Measurements from ENCODE around the gene TMEM8B. TPM values are rescaled to one million over a fixed set of nuclear protein-coding genes. Genes with fewer than 3 reads are reported as not detected.
"Not testable (repeated sequence)": the region's sequence is repeated elsewhere in the genome, so short reads cannot be mapped to it uniquely, and the experiment has no call there.

The TMEM8B gene
- total RNA-seq, 1 experiment from 2014 or later: 0.95 TPM

DNA sequence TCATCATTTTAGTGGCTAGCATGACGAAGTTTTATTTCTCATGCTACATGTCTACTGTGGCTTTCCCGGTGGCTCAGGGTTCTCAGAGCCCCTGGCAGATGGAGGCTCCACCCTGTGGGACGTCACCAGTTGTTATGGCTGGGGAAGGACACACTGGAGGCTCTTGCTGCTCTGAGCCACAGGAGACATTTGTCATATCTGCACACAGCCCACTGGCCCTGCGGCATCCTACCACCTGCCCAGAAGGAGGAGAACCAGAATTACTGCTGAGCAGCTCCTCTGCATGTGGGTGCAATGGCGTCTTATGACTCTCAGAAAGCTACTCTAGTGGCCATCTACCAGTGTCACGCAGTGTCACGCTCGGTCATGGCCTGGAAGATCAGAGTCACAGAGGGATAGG lies 34.6 kb downstream of the TMEM8B start:
- DNase-seq (ENCODE audit: low read depth): no peak

DNA sequence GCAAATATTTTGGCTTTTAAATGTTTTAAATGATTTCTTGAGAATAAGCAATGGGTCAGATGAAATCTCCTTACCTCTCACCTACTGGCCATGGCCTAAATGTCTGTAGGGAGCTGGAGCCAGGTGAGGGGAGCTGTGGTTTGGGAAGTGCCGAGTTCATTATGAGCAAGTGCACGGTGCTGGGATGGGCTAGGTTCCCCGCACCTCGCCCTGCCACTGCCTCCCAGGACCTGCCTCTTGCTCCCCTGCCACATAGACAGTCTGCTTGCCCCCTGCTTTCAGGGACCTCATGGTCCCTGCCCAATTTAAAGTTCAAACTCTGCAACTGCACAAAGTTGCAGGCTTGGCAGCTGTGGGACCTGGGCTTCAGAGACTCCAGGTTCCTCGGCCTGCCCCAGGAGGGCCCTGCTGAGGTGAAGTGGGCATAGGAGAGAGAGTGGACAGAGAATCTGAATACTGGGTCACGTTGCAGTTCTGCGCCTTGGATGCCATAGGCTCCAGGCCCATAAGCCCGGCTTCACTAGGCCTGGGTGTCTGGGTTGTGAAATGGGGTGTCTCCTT lies 35.7 kb downstream of the TMEM8B start:
- no peak for DNase-seq (ENCODE audit: low read depth)

DNA sequence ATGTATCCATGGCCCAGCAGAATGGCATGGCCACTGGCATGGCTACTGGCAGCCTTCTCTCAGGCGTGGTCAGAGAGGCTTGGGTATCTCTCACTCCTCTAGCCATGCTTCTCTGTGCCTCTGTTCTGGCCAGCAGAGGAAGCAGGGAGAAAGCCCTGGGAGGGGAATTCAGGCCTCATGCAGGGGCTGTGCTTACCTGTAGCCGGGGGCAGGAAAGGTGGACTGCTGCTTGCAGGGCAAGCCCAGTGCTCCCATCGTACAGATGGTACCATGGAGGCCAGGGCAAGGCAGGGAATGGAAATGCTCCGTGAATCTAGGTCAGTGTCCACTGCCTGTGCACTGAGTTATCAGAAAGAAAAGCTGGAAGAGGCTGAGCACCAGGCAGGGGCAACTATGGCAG lies 38.5 kb downstream of the TMEM8B start:
- DNase-seq (ENCODE audit: low read depth): no peak

DNA sequence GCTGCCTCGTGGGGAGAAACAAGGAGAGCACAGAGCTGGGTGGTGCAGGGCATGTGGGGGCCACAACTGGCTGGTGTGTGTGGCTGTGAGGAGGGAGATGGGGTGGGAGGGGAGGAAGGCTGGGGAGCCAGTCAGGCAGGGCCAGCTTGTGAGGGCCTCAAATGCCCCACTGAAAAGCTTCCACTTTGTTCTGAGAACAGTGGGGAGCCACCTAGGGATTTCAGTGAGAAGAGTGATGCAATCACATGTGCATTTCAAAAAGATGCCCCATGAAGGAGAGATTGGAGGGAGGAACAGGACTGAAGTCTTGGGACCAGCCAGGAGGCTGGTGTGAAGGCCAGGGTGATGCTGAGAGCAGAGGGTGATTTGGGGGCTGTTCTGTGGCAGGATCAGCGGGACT lies 39.9 kb downstream of the TMEM8B start:
- DNase-seq (ENCODE audit: low read depth): no peak

DNA sequence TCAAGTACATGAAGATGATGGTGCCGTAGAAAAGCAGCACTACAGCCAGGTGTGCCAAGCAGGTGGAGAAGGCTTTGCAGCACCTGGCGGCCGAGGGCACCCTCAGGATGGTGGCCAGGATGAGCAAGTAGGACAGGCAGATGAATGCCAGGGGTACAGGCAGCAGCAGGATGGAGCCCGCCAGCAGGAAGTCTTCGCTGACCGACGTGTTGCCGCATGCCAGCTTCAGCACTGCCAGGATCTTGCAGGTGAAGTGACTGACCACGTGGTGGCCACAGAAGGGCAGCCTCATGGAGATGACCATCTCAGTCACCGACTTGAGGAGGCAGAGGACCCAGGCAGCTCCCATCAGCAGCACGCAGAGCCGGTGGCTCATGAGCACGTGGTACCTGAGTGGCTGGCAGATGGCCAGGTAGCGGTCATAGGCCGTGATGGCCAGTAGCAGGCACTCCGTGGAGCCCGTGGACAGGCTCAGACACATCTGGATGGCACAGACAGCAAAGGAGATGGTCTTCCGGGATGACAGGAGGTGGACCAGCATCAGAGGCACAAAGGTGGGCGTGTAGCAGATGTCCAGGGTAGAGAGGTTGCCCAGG lies 40.7 kb downstream of the TMEM8B start:
- no peak for DNase-seq (ENCODE audit: low read depth)

DNA sequence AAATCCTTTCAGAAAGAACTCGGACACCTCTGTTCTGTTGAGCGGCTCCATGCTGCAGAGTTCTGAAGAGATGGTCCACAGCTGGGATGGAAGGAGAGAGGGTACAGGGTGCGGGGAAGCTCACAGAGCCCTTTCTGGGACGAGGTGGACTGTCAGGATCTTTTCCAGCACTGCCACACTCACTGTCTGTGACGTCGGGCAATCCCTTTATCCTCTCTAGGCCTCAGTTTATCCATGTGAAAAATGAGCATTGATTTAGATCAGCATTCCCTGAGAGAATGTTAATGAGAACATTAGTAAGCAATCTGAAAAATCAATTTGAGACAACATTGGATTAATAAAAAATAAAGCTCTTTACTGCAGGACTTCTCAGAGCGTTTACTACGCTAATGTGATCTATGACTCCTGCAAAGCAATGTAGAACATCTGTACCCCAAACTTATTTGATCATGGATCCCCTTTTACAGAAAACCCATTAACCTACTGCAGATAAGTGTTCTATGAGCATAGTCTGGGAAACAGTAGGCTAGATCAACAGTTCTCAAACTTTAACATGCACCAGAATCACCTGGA lies 41.4 kb downstream of the TMEM8B start, which contains the start of gene OR13J1:
OR13J1 (minus strand) TSS at position 51 of the 573 bp plus-strand sequence; CDS start at position 51, 0 bp downstream.
- DNase-seq (ENCODE audit: low read depth): no peak

DNA sequence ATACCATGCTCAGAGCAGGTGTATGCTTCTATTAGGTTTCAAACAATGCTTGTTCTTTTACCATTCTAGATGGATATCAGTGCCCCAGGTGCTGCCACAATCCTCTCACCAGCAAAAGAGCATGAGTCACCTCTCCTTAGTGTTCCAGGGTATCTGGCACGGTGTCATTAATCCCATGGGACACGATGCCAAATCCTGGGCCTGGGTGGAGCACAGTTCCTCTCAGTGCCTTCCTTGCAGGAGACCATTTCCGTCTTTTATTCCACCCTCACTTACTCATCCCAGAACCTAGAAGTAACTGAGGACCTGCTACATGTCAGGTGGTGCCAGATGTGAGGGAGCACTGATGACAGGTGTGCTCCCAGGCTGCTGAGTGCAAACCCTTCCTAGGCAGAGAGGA lies 42.5 kb downstream of the TMEM8B start:
- peak; percentile 66 for DNase-seq (ENCODE audit: low read depth)

DNA sequence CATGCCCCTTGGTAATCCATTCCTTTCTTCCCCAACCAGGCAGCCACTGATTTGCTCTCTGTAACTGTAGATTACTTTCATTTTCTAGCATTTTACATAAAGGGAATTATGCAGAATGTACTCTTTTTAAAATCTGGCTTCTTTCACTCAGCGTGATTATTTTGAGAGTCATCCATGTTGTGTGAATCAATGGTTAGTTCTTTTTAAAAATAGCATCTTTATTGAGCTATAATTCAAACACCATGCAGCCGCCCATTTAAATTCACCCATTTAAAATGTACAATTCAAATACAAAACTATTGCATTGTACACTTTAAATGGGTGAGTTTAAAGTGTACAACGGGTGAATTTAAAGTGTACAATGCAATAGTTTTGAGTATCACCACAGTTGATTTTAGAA lies 43.5 kb downstream of the TMEM8B start:
- no peak for DNase-seq (ENCODE audit: low read depth)

DNA sequence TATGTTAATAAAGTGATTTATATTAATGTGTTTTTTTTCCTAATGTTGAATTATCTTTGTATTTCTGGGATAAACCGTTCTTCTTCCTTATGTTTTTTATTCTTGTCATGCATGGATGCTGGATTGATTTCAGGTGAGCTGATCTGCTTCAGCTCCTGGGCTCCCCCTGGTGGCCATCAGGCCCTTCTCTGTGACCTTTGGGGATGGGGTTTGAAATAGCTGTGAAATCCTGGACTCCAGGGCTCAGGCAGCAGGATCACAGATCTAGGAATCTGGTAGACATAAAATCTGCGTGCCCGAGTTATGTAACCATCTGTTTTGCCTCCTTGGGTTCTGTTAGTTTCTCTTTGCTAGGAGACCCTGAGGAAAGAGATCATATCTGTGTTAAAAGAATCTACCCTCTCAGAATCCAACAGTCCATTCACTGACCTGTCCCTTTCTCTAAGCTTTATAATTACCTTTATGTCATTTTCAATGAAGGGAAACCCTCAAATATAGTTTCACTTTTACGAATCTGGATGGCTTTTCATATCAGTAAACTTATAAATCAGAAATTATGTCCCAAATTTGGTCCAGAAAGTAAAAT lies 53.3 kb downstream of the TMEM8B start:
- DNase-seq (ENCODE audit: low read depth): peak; percentile 70

DNA sequence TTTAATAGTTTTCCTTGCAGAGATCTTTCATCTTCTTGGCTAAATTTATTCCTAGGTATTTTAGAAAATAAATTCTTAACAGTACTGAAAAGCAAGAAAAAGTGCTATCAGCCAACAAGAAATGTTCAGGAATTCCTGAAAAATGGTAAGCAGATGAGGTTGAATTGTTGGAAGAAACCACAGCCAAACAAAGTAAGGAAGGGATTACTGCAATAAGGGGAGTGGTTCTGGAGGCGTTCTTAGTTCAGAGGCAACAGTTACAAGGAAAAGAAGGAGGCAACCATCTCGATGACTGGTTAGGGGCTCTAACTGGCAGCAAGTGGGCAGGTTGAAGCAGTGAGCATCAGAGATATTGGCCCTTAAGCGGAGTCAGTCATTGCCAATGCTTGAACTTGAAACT lies 54.0 kb downstream of the TMEM8B start:
- DNase-seq (ENCODE audit: low read depth): peak; percentile 21

DNA sequence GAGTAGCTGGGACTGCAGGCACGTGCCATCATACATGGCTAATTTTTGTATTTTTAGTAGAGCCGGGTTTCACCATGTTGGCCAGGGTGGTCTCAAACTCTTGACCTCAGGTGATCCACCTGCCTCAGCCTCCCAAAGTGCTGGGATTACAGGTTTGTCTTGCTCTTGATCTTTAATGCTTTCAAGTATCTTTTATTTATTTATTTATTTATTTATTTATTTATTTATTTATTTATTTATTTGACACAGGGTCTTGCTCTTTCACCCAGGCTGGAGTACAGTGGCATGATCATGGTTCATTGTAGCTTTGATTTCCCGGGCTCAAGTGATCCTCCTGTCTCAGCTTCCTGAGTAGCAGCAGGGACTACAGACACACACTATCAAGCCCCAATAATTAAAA lies 55.9 kb downstream of the TMEM8B start:
- not testable (repeated sequence) for DNase-seq (ENCODE audit: low read depth)

DNA sequence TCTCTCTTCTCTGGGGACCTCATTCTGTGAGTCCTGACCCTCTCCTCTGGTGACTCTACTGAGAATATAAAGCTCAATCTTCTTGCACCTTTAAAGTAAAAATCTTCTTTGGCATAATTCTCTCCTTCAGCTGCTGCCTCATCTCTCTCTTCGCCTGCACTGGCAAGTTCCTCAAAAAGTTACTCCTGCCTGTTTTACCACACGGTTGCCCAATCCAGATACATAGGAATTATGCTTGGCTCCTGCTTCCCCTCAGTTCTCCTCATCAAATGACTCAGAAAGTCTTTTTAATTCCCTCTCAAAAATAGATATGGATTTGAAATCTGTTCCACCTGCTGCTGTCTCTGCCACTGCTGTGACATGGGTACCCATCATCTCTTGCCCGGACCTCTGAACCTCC lies 62.6 kb downstream of the TMEM8B start:
- no peak for DNase-seq (ENCODE audit: low read depth)

DNA sequence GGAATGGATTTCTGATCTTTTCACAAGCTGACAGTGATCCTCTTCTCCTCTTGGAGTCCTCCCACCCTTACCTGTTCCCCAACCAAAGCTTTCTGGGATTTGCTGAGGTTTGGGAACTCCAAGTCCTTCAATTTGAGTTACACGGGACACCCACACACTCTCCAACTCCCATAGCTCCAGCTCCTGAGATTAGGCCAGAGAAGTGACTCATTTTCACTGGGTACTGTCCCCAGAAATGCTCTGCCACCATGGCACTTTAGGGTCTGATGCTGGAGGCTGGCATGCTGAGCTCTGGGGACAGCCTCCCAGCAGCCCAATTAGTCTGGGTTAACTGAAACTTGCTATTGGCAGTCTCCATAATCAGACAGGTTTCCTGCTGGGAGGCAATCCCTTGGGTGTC lies 63.0 kb downstream of the TMEM8B start:
- DNase-seq (ENCODE audit: low read depth): no peak

DNA sequence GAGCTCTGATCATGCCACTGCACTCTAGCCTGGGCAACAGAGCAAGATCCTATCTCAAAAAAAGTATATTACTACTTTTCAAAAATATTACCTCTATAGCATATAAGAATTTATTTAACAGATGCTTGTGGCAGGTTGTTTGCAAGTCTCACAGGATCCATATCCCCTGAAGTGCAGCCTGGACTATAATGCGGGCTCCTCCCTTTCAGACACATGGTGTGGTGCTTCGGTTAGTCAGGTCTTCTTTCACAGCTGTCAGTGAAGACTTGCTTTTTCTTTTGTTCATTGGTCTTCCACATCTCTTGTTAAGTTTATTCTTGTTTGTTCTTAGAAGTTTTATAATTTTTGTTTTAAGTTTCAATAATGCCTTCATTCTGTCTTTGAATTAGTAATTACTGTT lies 67.5 kb downstream of the TMEM8B start:
- DNase-seq (ENCODE audit: low read depth): no peak

DNA sequence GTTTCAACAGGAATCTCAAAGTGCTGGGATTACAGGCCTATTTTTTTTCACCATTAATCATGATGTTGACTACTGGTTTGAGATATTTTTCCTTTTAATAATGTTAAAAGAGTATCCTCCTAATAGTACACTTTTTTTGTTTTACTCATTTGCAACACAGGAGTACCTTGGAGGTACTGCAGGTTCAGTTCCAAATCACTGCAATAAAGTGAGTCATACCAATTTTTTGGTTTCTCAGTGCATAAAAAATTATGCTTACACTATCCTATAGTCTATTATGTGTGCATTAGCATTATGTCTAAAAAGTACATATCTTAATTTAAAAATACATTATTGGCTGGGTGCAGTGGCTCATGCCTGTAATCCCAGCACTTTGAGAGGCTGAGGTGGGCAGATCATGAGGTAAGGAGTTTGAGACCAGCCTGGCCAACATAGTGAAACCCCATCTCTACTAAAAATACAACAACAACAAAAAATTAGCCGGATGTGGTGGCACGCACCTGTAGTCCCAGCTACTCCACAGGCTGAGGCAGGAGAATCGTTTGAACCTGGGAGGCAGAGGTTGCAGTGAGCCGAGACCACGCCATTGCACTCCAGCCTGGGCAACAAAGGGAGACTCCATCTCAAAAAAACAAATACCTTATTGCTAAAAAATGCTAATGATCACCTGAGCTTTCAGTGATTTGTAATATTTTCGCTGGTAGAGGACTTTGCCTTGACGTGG lies 68.5 kb downstream of the TMEM8B start:
- not testable (repeated sequence) for DNase-seq (ENCODE audit: low read depth)

DNA sequence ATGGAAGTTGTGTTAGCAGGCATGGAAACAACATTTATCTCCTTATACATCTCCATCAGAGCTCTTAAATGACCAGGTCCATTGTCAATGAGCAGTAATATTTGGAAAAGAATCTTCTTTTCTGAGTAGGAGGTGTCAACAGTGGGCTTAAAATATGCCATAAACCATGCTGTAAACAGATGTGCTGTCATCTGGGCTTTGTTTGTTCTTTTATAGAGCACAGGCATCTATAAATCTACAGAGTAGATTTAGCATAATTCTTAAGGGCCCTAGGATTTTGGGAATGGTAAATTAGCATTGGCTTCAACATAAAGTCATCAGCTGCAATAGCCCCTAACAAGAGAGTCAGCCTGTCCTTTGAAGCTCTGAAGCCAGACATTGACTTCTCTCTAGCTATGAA lies 69.3 kb downstream of the TMEM8B start:
- no peak for DNase-seq (ENCODE audit: low read depth)

DNA sequence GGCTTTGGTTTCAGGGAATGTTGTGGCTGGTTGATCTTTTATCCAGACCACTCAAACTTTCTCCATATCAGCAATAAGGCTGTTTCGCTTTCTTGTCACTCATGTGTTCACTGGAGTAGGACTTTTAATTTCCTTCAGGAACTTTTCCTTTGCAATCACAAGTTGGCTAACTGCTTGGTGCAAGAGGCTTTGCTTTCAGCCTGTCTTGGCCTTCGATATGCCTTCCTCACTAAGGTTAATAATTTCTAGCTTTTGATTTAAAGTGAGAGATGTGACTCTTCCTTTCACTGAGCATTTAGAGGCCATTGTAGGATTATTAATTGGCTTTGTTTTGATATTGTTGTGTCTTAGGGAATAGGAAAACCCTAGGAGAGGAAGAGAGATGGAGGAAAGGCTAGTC lies 70.0 kb downstream of the TMEM8B start:
- DNase-seq (ENCODE audit: low read depth): no peak

DNA sequence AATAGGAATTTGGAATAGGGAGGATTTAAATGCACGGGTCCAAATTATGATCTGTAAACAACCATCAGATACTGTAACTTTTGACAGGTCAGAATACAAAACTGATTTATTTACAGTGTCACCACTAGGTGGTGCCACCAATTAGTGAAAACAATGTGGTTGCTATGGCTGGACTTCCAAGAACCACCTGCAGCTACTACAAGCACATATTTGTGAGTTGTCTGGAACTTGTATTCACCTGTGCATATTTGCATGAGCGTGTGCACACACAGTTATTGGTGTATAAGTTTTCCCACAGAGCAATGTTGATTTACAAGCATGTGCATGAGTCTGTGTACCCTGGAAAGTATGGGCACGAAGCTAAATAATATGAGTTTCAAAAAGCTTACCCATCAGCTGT lies 74.0 kb downstream of the TMEM8B start:
- DNase-seq (ENCODE audit: low read depth): peak; percentile 50

DNA sequence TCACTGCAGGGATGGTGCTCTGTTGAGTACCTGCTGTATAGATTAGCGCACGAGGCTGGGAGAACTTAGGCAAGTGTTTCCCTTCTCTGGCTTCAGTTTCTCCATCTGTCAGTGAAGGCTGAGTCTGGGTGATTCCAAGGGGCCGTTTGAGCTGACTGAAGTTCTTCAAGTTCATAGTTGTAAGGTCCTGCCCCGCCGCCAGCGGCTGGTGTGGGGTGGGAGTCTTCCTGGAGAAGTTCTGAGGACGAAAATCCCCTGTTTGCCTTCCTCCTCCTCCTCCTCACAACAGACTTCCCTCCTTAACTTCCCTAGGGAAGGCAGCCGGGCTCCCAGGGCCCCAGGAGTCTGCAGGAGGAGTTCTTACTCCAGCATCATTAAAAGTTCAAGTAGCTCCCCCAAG lies 75.3 kb downstream of the TMEM8B start:
- no peak for DNase-seq (ENCODE audit: low read depth)

DNA sequence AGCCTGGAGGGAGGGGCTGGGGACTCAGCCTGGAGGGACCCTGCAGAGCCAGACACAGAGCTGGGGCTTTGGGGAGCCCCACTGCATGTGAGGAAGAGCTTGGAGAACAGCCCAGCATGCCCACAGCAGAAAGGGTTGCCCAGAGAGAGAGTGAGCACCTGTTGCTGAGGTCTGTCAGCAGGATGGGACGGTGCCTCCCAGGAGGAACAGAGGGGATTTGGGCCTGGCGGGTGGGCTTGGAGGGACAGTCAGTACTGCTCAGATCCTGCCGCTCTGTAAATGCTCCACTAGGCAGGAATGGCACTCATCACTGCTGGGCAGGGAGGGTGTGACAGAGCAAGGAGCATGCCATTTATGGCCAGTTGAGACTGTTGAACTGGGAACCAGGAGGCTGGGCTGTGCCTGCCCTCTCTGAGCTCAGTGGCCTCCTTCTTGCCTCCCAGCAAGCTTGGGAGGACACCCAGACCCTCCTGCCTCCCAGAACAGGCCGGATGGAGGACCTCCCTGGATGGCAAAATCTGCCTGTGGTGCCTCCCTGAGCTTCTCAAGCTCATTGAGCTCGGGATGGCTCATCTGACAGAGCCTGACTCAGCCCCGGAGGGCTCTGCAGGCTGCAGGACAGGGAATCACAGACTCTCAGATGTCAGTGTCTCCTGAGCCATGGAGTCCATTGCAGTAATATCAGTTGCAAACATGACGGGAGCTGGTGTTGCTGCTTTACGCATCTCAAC lies 76.2 kb downstream of the TMEM8B start:
- peak; percentile 72 for DNase-seq (ENCODE audit: low read depth)

DNA sequence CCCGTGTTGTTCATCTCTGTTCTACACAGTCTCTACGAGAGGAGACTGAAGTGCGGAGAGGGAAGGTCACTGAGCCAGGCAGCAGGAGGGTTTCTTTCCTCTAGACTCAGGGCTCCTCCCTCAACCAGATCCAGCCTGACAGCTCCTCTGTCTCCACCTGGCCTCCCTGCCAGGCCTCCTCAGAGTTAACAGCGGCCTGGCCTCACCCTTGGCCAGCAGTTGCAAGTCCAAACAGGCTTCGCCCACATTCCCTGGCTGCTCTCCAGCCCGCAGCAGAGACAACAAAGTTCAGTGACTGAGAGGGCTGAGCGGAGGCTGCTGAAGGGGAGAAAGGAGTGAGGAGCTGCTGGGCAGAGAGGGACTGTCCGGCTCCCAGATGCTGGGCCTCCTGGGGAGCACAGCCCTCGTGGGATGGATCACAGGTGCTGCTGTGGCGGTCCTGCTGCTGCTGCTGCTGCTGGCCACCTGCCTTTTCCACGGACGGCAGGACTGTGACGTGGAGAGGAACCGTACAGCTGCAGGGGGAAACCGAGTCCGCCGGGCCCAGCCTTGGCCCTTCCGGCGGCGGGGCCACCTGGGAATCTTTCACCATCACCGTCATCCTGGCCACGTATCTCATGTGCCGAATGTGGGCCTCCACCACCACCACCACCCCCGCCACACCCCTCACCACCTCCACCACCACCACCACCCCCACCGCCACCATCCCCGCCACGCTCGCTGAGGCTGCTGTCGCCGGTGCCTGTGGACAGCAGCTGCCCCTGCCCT lies 77.1 kb downstream of the TMEM8B start, which contains the start of gene HRCT1:
HRCT1 (plus strand) TSS at position 291 of the 768 bp plus-strand sequence; CDS start at position 377, 86 bp downstream.
- DNase-seq (ENCODE audit: low read depth): peak; percentile 94

Data from HT1080 (cell line).